ENCODE data around the gene CERS5.
"Not testable (repeated sequence)": the region's sequence is repeated elsewhere in the genome, so short reads cannot be mapped to it uniquely, and the experiment has no call there.

CERS5 gene

DNA sequence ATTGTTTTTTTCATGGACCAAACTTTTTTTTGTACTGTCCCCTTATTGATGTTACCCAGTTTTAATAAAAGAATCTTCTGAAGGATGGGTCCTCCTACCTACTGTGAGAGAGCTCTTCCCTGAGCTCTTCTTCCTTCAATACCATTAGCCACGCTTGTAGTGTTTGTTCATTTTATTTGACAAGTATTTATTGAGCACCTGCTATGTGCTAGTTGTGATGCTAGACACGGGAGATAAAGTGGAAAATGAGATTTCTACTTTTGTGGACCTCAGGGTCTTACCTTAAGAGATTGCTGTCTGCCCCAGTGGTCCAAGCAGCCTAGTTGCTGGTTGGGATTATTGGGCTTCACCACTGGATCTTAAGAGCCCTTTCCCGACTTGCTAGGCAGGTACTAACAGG, 66.6 kb downstream of the CERS5 start:
- no peak for DNase-seq

DNA sequence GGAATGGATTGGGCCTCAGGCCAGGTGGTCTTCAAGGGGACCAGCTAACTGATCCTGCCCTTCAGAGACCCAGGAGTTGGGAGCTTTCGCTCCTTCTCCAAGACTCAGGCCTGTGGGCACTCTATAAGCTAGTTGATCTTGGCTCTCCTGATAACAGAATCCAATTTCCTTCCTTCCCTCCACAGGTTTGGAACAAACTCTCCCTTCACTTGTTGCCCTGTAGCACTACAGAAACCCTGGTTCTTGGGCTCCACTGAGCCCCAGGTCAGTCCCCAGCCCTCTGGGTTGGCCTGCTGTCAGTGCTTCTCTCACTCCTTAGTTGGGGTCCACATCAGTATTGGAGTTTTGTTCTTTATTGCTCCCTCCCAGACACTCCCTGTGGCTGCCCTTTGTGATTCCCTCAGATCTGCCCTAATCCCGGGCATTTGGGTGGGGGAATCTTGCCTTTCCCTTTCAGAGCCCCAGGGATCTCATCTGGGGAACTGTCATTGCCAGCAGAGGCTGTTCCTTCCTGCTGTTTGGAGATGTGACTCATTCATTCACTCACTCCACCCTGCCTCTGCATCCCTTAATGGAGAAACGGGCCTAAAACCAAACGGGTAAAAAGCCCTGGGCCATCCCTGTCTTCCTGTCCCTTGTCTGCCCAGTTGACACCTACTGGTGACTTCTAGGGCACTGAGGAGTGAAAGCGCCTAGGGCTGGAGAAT, 67.7 kb downstream of the CERS5 start:
- no peak for DNase-seq

DNA sequence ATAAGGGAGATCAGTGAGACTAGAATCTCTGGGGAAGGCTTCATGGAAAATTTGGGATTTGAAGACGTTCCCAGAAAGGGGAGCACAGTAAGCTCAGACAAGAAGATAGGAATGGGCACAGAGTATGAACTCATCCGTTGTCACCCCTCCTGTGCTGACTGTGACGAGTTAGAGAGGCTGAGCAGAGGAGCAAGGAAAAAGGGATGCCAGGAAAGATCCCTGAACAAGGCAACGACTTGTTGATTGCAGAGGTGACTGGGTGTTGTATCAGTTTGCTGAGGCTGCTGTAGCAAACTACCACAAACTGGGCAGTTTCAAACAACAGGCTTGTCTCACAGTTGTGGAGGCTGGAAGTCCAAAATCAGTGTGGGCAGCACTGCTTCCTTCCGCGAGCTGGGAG, 69.2 kb downstream of the CERS5 start:
- no peak for DNase-seq

DNA sequence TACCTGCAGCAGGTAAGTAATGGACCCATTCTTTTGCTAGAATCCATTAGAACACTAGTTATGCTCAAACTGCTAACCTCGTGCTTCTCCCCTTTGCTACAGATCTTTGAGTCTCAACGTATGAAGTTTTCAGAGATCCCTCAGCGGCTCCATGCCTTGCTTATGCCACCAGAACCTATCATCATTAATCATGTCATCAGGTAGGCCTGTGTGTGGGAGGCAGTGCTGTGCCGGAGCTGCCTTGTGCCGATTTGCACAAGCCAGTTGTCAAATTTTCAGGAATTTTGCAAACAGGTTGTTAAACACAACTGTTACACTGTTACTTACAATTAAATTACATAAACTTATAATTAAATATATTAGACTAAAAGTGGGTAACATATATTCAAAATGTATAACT, 76.8 kb downstream of the CERS5 start:
- DNase-seq: no peak

DNA sequence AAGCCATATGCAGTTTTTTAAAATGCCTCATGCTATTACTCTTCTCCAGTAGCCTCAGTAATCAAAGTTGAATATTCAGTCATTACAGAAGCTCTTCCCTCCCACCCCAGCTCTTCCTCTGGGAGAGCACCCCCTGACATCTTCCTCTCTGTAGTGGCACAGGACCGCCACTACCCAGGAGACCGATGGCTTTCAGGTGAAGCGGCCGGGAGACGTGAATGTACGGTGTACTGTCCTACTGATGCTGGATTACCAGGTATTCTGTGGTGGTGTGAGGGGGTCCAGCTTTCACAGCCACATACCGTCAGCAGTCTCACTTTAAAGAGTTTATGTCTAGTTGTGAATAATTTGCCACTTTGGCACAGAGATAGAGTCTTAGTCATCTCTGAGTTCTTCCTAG, 77.4 kb downstream of the CERS5 start:
- no peak for DNase-seq

DNA sequence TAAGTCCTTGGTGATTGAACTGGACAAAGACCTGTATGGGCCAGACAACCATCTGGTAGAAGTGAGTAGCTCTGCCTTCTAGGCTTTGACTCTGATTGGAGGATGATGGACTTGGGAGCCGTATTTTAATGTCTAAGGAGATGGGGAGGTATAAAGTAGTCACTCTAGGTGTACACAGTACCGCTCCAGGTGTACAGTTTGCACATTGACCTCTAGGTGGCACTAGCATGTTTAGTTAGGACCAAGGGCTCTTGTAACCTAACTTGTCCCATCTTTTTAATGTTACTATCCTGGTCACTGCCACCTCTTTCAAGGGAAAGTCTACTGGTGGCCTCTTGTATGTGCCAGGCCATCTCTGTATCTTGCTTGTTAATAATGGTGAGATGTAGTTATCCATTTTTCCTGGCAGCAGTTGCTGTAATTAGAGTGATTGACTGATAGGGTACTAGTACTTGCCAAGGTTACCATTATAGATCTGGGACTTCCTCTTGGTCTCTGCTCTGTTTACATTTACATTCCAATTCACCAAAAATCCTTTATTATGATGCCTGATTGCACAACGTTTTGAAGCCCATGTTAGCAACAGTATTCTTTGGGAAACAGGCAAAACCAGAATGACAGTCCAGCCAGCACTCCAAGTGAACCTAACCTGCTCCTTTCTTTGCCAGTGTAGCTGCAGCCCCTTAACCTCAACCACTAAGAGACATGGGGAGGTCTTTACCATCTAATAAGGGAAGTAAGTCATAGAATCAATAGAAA, 78.4 kb downstream of the CERS5 start:
- DNase-seq: peak in 1 of 2 donors; percentile 11

DNA sequence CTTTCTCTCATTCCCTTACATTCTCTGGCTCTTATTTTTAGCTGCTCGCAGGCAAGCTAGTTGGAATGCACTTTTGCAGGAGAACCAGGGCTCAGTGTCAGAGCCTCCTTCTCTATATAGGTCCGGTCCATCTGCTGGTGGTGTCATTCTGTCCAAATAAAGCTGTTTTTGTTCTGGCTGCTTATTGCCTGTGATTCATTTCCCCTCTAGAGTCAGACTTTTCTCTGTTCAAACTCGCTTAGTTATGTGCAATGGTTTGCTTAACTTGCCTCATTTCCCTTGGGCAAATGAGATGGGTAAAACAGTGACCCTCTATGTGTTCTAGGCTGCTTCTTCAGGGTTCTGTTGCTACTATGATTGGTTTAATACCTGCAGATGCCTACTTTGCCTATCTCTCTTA, 79.2 kb downstream of the CERS5 start:
- no peak for DNase-seq

DNA sequence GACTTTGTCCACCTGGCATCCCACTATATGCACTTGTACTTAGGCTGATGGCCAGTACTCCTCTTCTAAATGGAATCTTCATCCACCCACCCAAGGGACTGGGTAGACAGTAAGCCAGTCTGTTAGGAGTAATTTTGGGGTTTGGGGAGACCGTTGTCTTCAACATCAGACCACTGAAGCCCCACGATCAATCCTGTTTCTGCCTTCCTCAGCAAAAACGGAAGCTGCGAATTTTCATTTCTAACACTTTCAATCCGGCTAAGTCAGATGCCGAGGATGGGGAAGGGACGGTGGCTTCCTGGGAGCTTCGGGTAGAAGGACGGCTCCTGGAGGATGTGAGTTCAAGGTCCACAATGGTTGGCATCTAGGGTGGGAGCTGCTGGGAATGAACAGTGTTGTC, 80.0 kb downstream of the CERS5 start:
- DNase-seq: no peak

DNA sequence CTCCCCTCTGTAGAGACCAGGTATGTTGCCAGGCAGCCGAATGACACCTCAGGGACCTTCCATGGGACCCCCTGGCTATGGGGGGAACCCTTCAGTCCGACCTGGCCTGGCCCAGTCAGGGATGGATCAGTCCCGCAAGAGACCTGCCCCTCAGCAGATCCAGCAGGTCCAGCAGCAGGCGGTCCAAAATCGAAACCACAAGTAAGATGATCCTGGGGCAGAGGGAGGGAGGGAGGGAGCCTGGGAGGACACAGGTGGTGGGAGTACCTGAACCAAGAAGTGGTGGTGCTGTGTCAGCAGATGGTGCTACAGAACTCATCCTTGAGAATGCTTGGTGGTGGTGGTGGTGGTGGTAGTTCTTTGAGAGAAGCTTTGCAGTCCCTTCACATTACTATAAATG, 81.0 kb downstream of the CERS5 start:
- no peak for DNase-seq

DNA sequence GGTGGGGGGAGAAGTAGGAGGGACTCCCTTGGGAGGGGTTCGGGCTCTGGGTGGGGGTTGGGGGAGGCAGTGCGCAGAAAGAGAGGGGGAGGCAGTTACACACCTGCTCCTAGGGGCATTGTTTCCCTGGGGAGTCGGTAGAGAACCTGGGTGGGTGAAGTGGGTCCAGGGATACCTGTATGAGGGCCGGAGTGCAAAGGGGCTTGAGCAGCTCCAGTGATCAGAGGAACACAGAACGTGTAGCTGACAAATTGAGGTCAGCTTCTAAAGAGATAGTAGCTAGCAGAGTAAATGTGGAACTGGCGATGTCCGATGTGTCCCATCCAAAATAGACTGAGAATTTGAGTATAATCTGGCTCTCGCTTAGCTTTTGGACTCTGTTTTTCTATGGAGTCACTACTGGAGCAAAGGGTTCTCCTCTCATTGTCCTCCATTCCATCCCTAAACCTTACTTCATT, 81.5 kb downstream of the CERS5 start:
- no peak for DNase-seq

DNA sequence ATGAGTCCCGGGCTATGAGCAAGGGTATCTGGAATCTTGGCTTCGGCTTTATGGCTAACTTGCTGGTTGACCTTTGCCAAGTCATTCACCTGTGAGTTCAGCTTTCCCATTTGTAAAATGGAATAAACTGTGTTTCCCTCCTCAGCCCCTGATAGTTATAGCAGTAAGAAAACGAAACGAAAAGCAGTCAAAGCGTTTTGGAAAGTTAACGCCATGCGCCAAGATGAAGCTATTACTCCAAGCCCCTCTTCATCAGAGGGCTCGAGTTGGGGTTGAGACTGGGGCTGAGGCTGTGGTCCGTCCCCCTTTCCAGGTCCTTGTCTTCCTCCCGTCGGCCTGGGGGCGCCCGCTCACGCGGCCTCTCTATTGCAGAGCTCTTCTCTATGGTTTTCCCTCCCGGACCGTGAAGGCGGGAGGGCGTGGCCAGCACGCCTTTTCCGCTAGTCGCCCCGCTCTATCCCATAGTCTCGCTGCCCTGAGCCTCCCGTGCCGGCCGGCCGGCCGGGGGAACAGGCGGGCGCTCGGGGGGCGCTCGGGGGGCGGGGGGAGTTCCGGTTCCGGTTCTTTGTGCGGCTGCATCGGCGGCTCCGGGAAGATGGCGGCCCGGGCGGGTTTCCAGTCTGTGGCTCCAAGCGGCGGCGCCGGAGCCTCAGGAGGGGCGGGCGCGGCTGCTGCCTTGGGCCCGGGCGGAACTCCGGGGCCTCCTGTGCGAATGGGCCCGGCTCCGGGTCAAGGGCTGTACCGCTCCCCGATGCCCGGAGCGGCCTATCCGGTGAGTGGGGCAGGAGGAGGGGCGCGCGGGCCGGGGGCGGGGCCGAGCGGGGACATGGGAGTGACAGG, 82.2 kb downstream of the CERS5 start, which contains the start of gene SMARCD1:
TSS of gene SMARCD1 (plus strand) at position 568 of the 840 bp plus-strand sequence. CDS start at position 596, 28 bp downstream.
- DNase-seq: peak; percentile 55 to 90

DNA sequence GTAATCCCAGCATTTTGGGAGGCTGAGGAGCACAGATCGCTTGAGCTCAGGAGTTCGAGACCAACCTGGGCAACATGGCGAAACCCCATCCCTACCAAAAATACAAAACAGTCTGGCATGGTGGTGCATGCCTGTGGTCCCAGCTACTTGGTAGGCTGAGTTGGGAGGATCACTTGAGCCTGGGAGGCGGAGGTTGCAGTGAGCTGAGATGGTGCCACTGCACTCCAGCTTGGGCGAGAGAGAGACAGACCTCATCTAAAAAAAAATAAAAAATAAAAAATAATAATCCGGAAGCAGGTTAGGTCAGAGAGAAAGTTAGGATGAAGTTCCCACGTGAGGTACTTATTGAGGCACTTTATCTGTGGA, 82.8 kb downstream of the CERS5 start:
- DNase-seq: not testable (repeated sequence)

DNA sequence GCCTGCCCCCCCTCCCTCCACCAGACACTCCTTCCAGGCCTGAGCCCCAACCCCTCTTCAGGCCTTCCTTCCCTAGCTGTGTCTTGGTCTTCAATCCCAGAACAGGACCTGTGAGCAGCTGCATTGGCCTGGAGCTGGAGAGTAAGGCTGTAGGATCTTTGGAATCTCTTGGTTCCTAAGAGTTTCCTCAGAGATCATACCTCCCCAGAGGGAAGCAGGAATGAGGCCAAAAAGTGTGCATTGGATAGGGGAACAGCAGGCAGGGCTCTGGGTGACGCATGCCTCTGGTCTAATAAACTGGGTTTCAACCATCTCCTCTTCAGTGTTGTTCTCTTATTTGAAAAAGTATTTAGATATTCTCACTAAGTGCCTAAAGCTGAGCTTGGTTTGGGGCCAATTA, 83.9 kb downstream of the CERS5 start:
- DNase-seq: no peak

DNA sequence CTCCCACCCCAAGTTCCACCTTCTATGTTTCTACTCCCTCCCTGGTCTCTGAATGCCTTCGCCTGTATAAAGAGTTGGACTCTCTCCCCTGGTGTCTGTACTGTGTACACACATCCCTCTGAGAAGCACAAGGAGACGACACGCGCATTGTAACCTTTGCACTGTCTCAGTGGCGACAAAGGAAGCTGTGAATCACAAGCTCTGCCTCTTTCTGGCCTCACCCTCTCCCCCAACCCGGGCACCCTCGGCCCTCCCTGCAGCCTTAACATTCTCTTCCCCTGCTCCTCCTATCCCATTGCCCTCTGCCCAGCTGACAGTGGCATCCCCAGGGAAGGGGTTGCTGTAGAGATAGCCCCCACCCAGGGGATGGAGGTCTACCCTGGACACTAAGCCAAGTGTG, 84.5 kb downstream of the CERS5 start:
- DNase-seq: no peak

DNA sequence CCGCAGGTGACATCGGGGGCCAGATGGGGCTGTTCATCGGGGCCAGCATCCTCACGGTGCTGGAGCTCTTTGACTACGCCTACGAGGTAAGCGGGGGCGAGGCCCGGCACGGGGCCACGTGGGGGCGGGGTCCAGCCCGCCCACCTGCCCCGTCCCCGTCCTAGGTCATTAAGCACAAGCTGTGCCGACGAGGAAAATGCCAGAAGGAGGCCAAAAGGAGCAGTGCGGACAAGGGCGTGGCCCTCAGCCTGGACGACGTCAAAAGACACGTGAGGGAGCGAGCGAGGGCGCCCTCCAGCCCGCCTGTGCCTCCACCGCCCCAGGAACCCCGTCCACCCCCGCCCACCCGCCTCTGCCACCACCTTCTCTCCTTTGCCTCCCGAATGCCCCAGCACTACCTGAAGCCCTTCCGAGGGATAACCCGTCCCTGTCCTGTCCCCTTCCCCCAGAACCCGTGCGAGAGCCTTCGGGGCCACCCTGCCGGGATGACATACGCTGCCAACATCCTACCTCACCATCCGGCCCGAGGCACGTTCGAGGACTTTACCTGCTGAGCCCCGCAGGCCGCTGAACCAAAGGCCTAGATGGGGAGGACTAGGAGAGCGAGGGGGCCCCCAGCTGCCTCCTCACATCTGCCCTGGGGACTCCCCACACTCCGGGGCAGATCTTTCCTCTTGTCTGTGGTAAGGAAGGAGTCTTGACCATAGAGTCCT, 85.9 kb downstream of the CERS5 start:
- no peak for DNase-seq

DNA sequence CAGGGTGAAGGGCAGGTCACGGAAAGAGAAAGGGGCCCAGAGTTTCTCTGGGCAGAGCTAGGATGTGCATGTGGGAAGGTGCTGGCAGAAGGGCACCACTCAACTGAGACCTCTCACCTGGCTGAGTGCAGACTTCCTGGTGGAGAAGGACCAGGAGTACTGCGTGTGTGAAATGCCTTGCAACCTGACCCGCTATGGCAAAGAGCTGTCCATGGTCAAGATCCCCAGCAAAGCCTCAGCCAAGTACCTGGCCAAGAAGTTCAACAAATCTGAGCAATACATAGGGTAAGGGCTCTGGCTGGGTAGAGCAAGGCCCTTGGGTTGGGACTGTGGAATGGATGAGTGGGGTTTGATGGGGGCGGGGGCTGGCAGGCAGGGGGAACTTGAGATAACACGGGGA, 87.4 kb downstream of the CERS5 start:
- DNase-seq: no peak

All from bone marrow (tissue), 2 donors.